Neural cell (in vitro differentiated cells): ENCODE data around the gene ITGA8. TPM values are rescaled to one million over a fixed set of nuclear protein-coding genes. Genes with fewer than 3 reads are reported as not detected.

Experiments used
- H2AFZ ChIP-seq: fragments of 200-600, 300-800 bp; sonication (generic), shearing (Covaris generic); 2 replicates; pipeline ENCODE4 v1.6.0; 2014; ENCODE audit warnings: low read depth, mild to moderate bottlenecking, antibody characterized with exemption, low read length, moderate library complexity
- H3F3A ChIP-seq: fragments of 200-600 bp; shearing (Covaris generic); 2 replicates; pipeline ENCODE4 v1.6.1; 2016; ENCODE audit warnings: mild to moderate bottlenecking, moderate library complexity, mixed read lengths, antibody characterized with exemption, low read length; ENCODE audit not compliant: insufficient read depth, poor library complexity, severe bottlenecking
- H3K27ac ChIP-seq: fragments of 200-600, 300-800 bp; sonication (generic), shearing (Covaris generic); 2 replicates; pipeline ENCODE4 v1.5.1; 2014; ENCODE audit warnings: mild to moderate bottlenecking, low read length, moderate library complexity
- H3K27me3 ChIP-seq: fragments of 300-800, 200-600 bp; sonication (generic), shearing (Covaris generic); 2 replicates; pipeline ENCODE4 v1.6.0; 2014; ENCODE audit warnings: mild to moderate bottlenecking, low read depth, low read length, moderate library complexity; ENCODE audit not compliant: insufficient read depth
- H3K36me3 ChIP-seq: fragments of 300-800, 200-600 bp; sonication (generic), shearing (Covaris generic); 2 replicates; pipeline ENCODE4 v1.5.1; 2014; ENCODE audit warnings: mild to moderate bottlenecking, antibody characterized with exemption, low read length, moderate library complexity; ENCODE audit not compliant: insufficient read depth
- H3K4me2 ChIP-seq: fragments of 300-800, 200-600 bp; sonication (generic), shearing (Covaris generic); 2 replicates; pipeline ENCODE4 v1.6.0; 2014; ENCODE audit warnings: mild to moderate bottlenecking, low read length
- H3K4me3 ChIP-seq: fragments of 300-800, 200-600 bp; sonication (generic), shearing (Covaris generic); 2 replicates; pipeline ENCODE4 v1.5.1; 2014; ENCODE audit warnings: mild to moderate bottlenecking, low read length, moderate library complexity
- H3K79me2 ChIP-seq: fragments of 200-600 bp; shearing (Covaris generic); replicated peaks from 2 replicates; pipeline ENCODE4 v1.6.0; 2014; ENCODE audit warnings: mild to moderate bottlenecking, low read length, moderate library complexity; ENCODE audit not compliant: insufficient read depth
- H3K9ac ChIP-seq: fragments of 300-800, 200-600 bp; sonication (generic), shearing (Covaris generic); 2 replicates; pipeline ENCODE4 v1.6.1; 2016; ENCODE audit warnings: mild to moderate bottlenecking, low read length, mixed read lengths
- H3K9me2 ChIP-seq: fragments of 200-600 bp; shearing (Covaris generic); 2 replicates; pipeline ENCODE4 v1.6.1; 2016; ENCODE audit warnings: mild to moderate bottlenecking, low read length, mixed read lengths; ENCODE audit not compliant: insufficient read depth
- H3K9me3 ChIP-seq: fragments of 200-600, 300-800 bp; sonication (generic), shearing (Covaris generic); 2 replicates; pipeline ENCODE4 v1.6.1; 2016; ENCODE audit warnings: mild to moderate bottlenecking, mixed run types, low read length, moderate library complexity, mixed read lengths
- H4K20me1 ChIP-seq: fragments of 200-600 bp; shearing (Covaris generic); 2 replicates; pipeline ENCODE4 v1.6.1; 2016; ENCODE audit warnings: mild to moderate bottlenecking, mixed run types; ENCODE audit not compliant: insufficient read depth
- EP300 ChIP-seq: fragments of 450-650 bp; conservative IDR thresholded peaks from 2 replicates; pipeline ENCODE4 v1.6.1; 2014; ENCODE audit warnings: antibody characterized with exemption, mild to moderate bottlenecking, moderate library complexity; ENCODE audit not compliant: poor library complexity, severe bottlenecking
- EZH2 ChIP-seq: fragments of 200-600, 300-800 bp; shearing (Covaris generic), sonication (generic); IDR thresholded peaks from 2 replicates; pipeline ENCODE4 v1.6.1; 2014; ENCODE audit warnings: antibody characterized with exemption, low read length, borderline replicate concordance, mild to moderate bottlenecking; ENCODE audit not compliant: insufficient read depth, poor library complexity, severe bottlenecking
- MXI1 ChIP-seq: fragments of 450-650 bp; conservative IDR thresholded peaks from 2 replicates; pipeline ENCODE4 v1.6.1; 2014; ENCODE audit warnings: antibody characterized with exemption, mild to moderate bottlenecking; ENCODE audit not compliant: poor library complexity, severe bottlenecking
- POLR2AphosphoS5 ChIP-seq: IDR thresholded peaks from 2 replicates; pipeline ENCODE4 v1.6.1; 2012
- RAD21 ChIP-seq: fragments of 450-650 bp; conservative IDR thresholded peaks from 2 replicates; pipeline ENCODE4 v1.6.1; 2014; ENCODE audit warnings: antibody characterized with exemption, mild to moderate bottlenecking, moderate library complexity
- SMC3 ChIP-seq: fragments of 450-650 bp; conservative IDR thresholded peaks from 2 replicates; pipeline ENCODE4 v1.6.1; 2014; ENCODE audit warnings: antibody characterized with exemption, mild to moderate bottlenecking, moderate library complexity; ENCODE audit not compliant: poor library complexity
- TAF1 ChIP-seq: IDR thresholded peaks from 2 replicates; pipeline ENCODE4 v1.6.1; 2012; ENCODE audit warnings: low read depth
- polyA plus RNA-seq: library from polyadenylated mRNA; depleted of rRNA; stranded (reverse); fragments of >200 nt; gene quantifications from 2 replicates; pipeline ENCODE4 v1.2.3, GENCODE V29; 2014
- TF ChIP-seq, protein P1 (sequence below): IDR thresholded peaks from 2 replicates; pipeline ENCODE4 v1.6.1; 2012; ENCODE audit warnings: borderline replicate concordance
- TF ChIP-seq, protein P2 (sequence below): fragments of 450-650 bp; IDR thresholded peaks from 2 replicates; pipeline ENCODE4 v1.5.1; 2014; ENCODE audit warnings: antibody characterized with exemption, mild to moderate bottlenecking, moderate library complexity; ENCODE audit not compliant: poor library complexity, severe bottlenecking

ITGA8 gene
- polyA plus RNA-seq, 1 donor from 2014 or later, result 0.11 TPM

GRCh38 chr10:15741581-15741980 lies 21.9 kb upstream of the ITGA8 start:
- H3K4me2 ChIP-seq, result no peak overlapping the region
- no peak overlapping the region for H3K9ac ChIP-seq
- no peak overlapping the region for H3K27ac ChIP-seq
- no peak overlapping the region for H2AFZ ChIP-seq
- H3K36me3 ChIP-seq, result no peaks in the 10 kb centered on the region
- H3F3A ChIP-seq, result no peaks in the 10 kb centered on the region
- no peak overlapping the region for H3K4me3 ChIP-seq
- no peaks in the 10 kb centered on the region for H3K9me2 ChIP-seq
- no peaks in the 10 kb centered on the region for H4K20me1 ChIP-seq
- H3K9me3 ChIP-seq, result no peaks in the 10 kb centered on the region
- no peaks in the 10 kb centered on the region for H3K79me2 ChIP-seq
- no peaks in the 10 kb centered on the region for H3K27me3 ChIP-seq
- TF ChIP-seq, protein P1, sequence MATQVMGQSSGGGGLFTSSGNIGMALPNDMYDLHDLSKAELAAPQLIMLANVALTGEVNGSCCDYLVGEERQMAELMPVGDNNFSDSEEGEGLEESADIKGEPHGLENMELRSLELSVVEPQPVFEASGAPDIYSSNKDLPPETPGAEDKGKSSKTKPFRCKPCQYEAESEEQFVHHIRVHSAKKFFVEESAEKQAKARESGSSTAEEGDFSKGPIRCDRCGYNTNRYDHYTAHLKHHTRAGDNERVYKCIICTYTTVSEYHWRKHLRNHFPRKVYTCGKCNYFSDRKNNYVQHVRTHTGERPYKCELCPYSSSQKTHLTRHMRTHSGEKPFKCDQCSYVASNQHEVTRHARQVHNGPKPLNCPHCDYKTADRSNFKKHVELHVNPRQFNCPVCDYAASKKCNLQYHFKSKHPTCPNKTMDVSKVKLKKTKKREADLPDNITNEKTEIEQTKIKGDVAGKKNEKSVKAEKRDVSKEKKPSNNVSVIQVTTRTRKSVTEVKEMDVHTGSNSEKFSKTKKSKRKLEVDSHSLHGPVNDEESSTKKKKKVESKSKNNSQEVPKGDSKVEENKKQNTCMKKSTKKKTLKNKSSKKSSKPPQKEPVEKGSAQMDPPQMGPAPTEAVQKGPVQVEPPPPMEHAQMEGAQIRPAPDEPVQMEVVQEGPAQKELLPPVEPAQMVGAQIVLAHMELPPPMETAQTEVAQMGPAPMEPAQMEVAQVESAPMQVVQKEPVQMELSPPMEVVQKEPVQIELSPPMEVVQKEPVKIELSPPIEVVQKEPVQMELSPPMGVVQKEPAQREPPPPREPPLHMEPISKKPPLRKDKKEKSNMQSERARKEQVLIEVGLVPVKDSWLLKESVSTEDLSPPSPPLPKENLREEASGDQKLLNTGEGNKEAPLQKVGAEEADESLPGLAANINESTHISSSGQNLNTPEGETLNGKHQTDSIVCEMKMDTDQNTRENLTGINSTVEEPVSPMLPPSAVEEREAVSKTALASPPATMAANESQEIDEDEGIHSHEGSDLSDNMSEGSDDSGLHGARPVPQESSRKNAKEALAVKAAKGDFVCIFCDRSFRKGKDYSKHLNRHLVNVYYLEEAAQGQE, result no peak
- no peak for TF ChIP-seq MXI1
- no peak for TF ChIP-seq TAF1
- no peak for TF ChIP-seq EZH2
- TF ChIP-seq RAD21, result no peak
- no peak for TF ChIP-seq EP300
- TF ChIP-seq, protein P2, sequence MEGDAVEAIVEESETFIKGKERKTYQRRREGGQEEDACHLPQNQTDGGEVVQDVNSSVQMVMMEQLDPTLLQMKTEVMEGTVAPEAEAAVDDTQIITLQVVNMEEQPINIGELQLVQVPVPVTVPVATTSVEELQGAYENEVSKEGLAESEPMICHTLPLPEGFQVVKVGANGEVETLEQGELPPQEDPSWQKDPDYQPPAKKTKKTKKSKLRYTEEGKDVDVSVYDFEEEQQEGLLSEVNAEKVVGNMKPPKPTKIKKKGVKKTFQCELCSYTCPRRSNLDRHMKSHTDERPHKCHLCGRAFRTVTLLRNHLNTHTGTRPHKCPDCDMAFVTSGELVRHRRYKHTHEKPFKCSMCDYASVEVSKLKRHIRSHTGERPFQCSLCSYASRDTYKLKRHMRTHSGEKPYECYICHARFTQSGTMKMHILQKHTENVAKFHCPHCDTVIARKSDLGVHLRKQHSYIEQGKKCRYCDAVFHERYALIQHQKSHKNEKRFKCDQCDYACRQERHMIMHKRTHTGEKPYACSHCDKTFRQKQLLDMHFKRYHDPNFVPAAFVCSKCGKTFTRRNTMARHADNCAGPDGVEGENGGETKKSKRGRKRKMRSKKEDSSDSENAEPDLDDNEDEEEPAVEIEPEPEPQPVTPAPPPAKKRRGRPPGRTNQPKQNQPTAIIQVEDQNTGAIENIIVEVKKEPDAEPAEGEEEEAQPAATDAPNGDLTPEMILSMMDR, result no peak
- no peak for TF ChIP-seq POLR2AphosphoS5
- TF ChIP-seq SMC3, result no peak

DNA sequence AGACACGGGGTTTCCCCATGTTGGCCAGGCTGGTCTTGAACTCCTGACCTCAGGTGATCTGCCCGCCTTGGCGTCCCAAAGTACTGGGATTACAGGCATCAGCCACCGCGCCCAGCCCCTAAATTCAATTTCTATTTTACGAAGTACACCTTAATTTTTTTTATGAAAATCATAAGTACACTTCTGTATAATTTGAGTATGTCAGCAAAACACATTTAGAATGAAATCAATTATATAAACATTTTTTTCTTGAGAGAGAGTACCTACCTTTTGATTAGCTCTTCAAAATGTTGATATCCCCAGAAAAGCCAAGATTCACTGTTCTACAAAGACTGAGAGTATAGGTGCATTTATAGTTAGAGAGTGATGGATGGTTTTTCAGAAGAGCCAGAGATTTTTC lies 20.5 kb upstream of the ITGA8 start:
- Histone ChIP-seq H3K79me2 (no peaks in the 10 kb centered on the region), H3K9me3 (no peaks in the 10 kb centered on the region), H4K20me1 (no peaks in the 10 kb centered on the region), H2AFZ (no peak overlapping the region), H3K4me3 (no peak overlapping the region), H3K27me3 (no peaks in the 10 kb centered on the region), H3K27ac (no peak overlapping the region), H3K9ac (no peak overlapping the region), H3K36me3 (no peaks in the 10 kb centered on the region), H3K9me2 (no peaks in the 10 kb centered on the region), H3F3A (no peaks in the 10 kb centered on the region), H3K4me2 (no peak overlapping the region)
- TF ChIP-seq EP300 (no peak), RAD21 (no peak), MXI1 (no peak), POLR2AphosphoS5 (no peak), TAF1 (no peak), EZH2 (no peak), SMC3 (no peak)
- TF ChIP-seq, protein P1, result no peak
- TF ChIP-seq, protein P2, result no peak
